Adipose tissue (tissue), 3 donors: Measurements from ENCODE around the gene TPRN. TPM values are rescaled to one million over a fixed set of nuclear protein-coding genes. Genes with fewer than 3 reads are reported as not detected.

Source experiments
- H3K27ac ChIP-seq: one replicate; pipeline ENCODE4 v1.5.1; 2013; ENCODE audit warnings: low read depth, low read length
- WGBS, 3 donors: extraction: QIAGEN DNeasy Blood & Tissue Kit; methylation state at CpG; one replicate each; pipeline ENCODE4 v1.1.7; 2013; 5-methylcytosine and 5-hydroxymethylcytosine counted together
- polyA plus RNA-seq, 3 donors: library from polyadenylated mRNA; stranded (reverse); fragments of 200-250 nt; gene quantifications; one replicate each; pipeline ENCODE4 v1.2.3, GENCODE V29; 2013
- donor health status: healthy with polysubstance abuse.
- donor health status: Bipolar disorder and iron deficiency.
- donor health status: healthy.

The TPRN gene
- polyA plus RNA-seq, 3 donors = 4.3 to 67.8 (median 4.5) TPM

DNA sequence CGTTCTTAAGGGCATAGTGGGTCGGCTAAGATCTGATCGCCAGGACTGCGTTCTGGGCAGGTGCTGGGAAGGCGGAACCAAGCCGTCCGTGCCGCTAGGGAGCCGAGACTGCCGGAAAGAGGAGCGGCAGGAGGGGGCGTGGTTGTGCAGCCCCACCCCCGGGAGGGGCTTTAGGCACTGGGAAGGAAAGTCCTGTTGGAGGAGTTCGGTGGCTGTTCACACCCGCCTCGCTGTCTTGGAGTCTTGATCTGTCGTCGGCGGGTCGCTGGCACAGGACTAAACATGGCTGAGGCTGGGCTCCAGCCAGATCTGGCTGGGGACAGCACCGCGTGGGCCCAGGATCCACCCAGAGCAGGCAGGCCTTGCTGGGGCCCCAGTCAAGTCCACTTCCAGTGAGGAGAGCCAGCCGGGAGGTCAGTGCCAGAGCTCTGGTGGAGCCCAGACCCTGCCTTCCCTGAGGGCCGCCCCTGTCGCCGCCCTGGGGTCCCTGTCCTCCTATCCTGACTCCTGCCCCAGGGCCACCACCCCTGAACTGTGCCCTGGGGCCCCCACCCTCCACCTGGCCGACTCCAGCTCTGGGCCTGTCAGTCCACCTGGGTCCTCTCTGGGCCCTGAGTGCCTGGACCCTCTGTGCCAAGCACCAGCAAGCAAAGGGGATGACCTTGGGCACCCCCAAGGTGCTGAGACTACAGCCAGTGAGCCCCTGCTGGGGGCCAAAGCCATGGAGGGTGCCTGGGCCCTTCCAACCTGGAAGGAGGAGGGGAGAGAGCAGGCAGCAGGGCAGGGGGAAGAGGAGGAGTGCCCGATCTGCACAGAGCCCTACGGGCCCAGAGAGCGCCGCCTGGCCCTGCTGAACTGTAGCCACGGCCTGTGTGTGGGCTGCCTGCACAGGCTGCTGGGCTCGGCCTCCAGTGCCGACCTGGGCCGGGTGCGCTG, 17.0 kb upstream of the TPRN start:
- 48 to 56% (median 54%) methylated on average over 36 of the region's 36 CpGs for WGBS, 3 donors
- H3K27ac ChIP-seq = no peak overlapping the region

DNA sequence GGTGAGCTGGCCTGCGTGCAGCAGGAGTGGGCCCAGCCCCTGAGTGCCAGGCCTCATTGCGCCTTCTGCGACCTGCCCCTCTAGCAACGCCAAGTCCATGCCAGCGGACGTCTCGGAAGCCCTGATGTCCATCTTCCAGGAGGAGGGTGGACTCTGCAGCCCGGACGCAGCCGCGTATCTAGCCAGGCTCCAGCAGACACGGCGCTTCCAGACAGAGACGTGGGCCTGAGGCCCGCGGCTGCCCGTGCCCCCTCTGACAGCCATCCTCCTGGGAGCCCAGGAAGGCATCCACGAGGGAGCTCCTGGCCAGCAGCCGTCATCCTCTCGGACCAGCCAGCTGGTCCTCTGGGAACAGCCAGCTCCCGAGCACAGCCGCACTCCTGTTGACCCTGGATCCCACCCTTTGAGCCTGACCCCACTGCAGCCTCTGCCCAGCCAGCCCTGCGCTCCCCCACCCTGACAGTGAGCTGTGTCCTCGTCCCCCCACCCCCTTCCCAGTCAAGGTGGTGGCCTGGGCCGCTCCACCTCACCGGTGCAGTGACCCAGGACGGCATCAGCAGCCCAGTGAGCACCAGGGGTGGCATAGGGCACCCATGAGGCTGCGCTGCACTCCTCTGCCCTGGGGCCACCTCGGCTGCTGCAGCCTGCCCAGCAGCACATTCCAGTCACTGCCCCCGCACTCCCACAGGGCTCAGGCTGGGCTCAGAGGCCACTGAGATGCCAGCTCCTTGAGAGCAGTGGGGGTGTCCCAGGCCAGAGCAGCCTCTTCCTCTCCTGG, 15.8 kb upstream of the TPRN start:
- 91 to 95% (median 92%) methylated on average over 25 to 30 of the region's 30 CpGs for WGBS, 3 donors
- no peak overlapping the region for H3K27ac ChIP-seq

DNA sequence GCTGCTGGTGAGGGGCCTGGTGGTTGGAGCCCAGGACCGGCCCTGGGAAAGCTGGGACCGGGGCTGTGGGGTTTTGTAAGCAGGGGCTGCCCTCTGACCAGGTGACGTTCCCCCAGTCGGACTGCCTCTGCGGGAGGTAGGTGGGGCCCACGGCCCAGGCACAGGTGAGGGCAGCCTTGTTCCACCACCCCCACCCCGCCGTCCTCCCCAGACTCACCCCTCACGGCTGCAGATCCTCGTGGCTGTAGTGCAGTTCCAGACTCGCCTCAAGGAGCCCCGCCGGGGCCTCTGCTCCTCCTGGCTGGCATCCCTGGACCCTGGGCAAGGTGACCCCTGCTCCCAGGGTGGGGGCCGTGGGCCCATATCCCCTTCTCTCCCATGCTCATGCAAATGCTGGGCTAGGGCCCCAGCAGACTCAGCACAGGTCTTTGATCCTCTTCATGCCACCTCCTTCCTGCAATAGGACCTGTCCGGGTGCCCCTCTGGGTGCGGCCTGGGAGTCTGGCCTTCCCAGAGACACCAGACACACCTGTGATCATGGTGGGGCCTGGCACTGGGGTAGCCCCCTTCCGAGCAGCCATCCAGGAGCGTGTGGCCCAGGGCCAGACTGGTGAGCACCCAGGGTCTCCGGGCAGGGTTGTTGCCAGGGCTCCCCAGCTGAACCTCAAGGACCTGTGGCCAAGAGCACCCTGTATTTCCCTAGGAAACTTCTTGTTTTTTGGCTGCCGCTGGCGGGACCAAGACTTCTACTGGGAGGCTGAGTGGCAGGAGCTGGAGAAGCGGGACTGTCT, 14.8 kb upstream of the TPRN start:
- H3K27ac ChIP-seq = no peak overlapping the region
- WGBS, 3 donors = 93 to 96% (median 93%) methylated on average over 21 to 22 of the region's 22 CpGs

DNA sequence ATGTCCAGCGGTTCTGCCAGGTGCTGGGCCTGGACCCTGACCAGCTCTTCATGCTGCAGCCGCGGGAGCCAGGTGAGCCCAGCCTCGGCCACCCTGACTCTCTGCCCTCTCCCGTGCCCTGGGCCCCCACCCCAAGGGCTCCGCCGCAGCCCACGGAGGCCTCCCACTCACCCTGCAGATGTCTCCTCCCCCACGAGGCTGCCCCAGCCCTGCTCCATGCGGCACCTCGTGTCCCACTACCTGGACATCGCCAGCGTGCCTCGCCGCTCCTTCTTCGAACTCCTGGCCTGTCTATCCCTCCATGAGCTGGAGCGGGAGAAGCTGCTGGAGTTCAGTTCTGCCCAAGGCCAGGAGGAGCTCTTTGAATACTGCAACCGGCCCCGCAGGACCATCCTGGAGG, 14.1 kb upstream of the TPRN start:
- WGBS, 3 donors = 93 to 95% (median 94%) methylated on average over 17 to 19 of the region's 19 CpGs
- no peak overlapping the region for H3K27ac ChIP-seq

DNA sequence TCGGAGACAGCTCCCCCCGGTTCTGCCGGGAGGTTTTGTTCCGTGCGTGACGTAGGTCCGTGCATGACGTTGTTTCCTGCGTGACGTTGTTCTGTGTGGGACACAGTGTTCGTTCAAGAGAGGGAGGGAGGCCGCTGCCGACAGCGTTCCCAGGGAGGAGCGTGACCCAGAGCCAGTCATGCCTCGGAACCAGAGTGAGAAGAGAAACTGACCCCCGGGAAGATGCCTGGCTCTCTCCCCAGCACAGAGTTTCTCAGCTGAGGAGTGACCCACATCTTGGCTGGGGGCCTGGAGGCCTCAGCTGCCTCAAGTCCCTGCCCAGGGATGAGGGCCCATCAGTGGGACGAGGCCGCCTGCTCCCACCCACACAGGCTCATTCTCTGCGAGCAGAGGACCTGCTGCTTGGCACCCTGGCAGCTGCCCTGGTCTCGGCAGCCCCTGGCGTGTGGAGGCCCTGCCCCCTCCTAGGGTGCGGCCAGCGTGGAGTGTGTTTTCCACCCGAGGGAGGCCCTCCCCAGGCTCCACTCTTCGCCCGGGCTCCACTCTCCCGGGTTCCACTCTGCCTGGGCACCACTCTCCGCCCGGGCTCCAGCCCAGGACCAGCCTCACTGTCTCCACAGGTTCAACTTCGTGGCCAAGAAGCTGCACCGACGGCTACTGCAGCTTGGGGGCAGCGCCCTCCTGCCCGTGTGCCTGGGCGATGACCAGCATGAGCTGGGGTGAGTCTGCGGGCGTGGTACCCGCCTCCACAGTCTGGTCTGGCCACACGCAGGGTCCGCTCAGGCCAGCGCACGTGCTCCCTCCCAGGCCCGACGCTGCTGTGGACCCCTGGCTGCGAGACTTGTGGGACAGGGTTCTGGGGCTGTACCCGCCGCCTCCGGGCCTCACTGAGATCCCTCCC, 12.9 kb upstream of the TPRN start:
- no peak overlapping the region for H3K27ac ChIP-seq
- 85 to 89% (median 88%) methylated on average over 42 to 49 of the region's 49 CpGs for WGBS, 3 donors

DNA sequence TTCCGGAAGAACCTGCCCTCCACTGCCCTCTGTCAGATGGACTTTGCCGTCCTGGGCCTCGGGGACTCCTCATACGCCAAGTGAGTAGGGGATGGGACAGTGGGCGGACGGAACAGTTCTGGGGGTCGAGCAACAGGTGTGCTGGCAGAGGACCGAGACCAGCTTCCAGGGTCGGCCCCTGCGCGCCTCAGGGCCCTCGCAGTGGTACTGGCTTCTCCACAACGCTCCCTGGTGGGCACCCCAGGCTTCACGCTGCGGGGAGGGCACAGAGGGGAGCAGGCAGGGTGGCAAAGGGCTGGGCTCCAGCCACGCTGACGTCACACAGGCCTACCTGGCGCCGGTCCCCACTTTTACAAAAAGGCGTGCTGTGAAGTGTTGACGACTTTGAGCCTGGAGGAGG, 12.0 kb upstream of the TPRN start:
- WGBS, 3 donors = 85 to 86% (median 86%) methylated on average over 21 of the region's 21 CpGs

DNA sequence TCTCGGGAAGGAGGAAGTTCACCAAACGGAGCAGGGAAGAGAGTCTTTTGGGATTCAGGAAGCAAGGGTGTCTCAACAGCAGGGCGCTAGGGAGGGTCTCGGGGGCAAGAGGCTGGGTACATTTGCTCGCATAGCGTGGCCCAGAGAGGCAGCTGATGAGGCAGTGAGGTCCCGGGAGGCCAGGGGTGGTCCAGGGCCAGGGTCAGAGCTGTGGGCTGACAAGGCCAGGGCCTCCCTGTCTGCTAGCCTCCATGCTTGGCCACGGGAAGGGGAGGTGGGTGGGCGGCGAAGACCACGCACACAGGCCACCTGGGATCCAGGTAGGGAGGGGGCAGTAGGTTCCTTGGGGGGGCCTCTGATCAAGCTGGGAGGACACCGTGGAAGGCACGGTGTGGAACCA, 11.0 kb upstream of the TPRN start:
- no peak overlapping the region for H3K27ac ChIP-seq
- WGBS, 3 donors = 77 to 84% (median 83%) methylated on average over 13 of the region's 13 CpGs

More for the DNA sequence above, 12.0 kb upstream of the TPRN start:
- no peak overlapping the region for H3K27ac ChIP-seq

DNA sequence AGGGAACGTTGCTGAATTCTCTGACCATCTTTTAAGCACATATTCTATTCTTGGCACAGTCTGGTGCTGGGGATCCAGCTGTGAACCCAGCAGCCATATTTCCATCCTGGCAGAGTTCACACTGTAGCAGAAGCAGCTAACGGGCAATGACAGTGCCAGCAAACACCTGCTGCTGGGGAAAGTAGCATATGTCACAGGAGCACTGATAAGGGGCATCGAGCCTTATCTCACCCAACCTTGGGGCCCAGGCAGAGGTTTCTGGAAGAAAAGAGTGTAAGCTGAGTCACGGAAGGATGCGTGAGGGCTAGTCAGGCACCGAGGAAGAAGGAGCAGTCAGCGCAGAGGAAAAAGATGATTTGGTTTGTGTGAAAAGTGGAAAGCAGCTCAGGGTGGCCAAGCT, 6.1 kb upstream of the TPRN start:
- H3K27ac ChIP-seq = no peak overlapping the region
- 43 to 86% (median 81%) methylated on average over 7 of the region's 7 CpGs for WGBS, 3 donors

DNA sequence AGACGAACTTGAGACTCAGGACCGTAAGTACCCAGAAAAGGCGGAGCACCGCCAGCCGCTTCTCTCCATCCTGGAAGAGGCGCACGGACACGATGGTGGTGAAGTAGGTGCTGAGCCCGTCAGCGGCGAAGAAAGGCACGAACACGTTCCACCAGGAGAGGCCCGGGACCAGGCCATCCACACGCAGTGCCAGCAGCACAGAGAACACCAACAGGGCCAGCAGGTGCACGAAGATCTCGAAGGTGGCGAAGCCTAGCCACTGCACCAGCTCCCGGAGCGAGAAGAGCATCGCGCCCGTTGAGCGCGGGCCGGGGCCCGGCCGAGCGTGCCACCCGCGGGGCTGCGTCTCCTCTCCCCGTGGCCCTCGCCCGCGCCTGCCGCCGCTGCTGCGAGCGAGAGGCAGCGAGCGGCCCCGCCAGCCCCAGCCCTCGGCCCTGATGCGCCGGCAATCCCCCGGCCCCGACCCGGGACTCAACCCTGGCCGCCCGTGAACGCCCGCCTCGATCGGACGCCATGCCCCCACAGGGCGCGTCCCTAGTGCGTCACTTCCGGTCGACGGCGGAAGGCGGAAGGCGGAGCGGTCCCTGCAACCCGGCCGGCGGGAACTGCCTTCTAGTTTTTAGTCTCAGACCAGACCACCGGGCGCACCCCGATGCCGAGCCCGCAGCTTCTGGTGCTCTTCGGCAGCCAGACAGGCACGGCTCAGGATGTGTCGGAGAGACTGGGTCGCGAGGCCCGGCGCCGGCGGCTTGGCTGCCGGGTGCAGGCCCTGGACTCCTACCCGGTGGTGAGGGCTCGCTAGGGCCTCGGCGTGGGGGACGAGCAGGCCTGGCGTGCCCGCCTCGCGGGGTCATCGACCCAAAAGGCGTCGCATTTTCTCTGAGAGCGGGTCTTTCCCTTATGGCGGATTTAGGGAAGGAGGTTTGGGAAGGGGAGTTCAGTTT, 4.9 kb upstream of the TPRN start, which contains the start of the genes NDOR1 and TMEM203:
Gene NDOR1 (plus strand): TSS at position 575 of the 944 bp plus-strand sequence. CDS start 78 bp downstream, at position 653.
Gene TMEM203 (minus strand): TSS at position 523 of the 944 bp plus-strand sequence. CDS start 234 bp downstream, at position 289.
- WGBS, 3 donors = 0 to 1% (median 0%) methylated on average over 77 to 98 of the region's 98 CpGs
- no peak within 1 kb of the TSS for H3K27ac ChIP-seq

DNA sequence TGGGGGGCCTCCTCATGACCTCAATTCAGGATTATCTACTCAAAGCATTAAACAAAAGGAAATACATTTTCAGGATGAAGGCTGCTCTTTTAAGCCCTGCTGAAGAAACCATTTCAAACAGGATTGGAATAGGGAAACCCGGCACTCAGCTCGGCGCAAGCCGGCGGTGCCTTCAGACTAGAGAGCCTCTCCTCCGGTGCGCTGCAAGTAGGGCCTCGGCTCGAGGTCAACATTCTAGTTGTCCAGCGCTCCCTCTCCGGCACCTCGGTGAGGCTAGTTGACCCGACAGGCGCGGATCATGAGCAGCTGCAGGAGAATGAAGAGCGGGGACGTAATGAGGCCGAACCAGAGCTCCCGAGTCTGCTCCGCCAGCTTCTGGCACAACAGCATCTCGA, 4.2 kb upstream of the TPRN start:
- WGBS, 3 donors = 7 to 16% (median 14%) methylated on average over 21 of the region's 21 CpGs
- H3K27ac ChIP-seq = no peak overlapping the region

DNA sequence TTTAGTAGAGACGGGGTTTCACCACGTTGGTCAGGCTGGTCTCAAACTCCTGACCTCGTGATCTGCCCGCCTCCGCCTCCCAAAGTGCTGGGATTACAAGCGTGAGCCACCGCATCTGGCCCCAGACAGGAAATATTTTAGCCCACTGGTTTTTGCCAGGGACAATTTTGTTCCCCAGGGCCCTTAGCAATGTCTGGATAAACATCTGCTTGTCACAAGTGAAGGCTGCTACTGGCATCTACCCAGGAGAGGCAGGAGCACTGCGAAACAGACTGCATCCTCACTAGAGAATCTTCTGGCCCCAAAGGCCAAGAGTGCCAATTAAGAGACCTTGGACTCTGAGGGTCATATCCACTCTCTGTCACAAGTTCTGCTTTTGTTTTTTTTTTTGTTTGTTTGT, 2.4 kb upstream of the TPRN start:
- WGBS, 3 donors = 77 to 79% (median 78%) methylated on average over 8 of the region's 8 CpGs
- no peak overlapping the region for H3K27ac ChIP-seq

DNA sequence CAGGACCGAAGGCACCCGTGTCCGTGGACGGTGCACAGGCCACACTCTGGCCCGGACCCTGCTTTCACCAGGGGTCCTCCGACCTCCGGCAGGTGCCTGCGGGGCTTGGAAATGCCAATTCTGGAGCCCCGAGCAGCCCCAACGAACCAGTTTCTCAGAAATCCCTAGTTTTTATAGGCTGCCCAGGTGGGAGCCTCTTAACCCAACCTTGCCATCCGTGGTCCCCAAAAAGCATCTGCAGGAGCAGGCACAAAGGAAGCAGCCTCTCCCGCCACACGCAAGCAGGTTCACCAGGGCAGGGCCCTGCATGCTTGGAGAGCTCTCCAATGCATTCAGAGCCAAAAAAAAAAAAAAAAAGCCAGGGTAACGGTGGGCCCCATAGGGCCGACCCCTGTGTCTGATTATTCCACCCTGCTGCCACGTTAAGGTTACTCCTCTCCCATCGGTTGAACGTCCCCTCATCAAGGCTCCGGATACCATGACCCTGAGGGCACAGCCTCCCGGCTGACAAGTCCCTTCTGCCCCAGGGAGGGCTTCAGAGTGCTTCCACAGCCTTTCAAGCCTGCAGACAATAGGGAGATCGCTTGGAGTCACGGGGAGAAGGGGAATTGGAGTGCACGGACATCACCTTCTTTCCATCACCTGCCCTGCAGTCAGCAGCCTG, 796 bp upstream of the TPRN start:
- WGBS, 3 donors = 15 to 23% (median 17%) methylated on average over 23 of the region's 23 CpGs
- no peak overlapping the region for H3K27ac ChIP-seq

DNA sequence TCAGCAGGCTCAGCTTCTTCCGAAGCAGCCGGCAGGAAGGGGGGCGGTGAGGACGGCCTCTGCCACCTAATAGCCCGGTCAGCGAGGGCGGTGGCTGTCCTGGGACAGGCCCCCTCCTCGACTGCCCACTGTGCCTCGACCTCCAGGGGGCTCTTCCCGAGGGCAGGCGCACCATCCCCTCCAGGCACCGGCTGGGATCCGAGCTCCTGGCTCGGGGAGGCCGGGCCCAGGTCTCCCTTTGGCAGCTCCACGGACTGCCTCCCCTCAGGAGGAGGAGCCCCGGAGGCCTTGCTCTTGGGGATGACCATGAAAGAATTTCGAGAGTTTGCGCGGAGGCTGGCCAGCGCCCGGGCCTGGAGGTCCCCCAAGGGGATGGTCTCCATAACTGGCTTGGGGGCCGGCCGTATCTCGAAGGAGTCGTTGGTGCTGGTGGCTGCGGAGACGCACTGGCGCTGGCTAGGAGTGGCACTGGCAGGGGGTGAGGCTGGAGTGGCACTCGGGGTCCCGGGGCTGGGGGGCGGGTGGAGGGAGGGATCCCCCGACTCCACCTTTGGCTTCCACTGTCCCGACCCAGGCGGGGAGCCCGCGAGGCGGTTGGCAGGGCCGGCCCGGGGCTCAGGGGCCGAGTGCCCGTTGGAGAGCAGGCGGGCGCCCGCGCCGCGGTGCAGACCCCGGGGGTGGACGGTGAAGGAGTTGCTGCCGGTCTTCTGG, 975 bp downstream of the TPRN start:
- H3K27ac ChIP-seq = no peak overlapping the region
- WGBS, 3 donors = 8 to 17% (median 10%) methylated on average over 33 to 51 of the region's 51 CpGs

DNA sequence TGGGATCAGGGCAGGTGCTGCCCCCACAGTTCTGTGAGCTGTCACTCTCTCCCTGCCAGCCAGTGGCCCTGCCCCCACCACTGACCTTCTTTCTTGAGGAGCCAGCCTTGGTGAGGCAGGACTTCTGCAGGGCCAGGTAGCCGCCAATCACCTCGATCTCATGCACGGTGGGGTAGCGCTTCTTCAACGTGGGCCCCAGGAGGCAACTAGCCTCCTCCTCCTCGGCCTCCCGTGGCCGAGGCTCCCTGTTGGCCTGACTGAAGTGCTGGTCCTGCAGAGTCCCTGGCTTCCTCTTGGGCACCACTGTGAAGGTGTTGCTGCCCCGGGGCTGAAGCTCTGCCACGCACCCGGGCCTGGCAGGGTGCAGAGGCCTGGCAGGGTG, 1.6 kb downstream of the TPRN start:
- no peak overlapping the region for H3K27ac ChIP-seq
- 24 to 79% (median 65%) methylated on average over 11 of the region's 11 CpGs for WGBS, 3 donors

DNA sequence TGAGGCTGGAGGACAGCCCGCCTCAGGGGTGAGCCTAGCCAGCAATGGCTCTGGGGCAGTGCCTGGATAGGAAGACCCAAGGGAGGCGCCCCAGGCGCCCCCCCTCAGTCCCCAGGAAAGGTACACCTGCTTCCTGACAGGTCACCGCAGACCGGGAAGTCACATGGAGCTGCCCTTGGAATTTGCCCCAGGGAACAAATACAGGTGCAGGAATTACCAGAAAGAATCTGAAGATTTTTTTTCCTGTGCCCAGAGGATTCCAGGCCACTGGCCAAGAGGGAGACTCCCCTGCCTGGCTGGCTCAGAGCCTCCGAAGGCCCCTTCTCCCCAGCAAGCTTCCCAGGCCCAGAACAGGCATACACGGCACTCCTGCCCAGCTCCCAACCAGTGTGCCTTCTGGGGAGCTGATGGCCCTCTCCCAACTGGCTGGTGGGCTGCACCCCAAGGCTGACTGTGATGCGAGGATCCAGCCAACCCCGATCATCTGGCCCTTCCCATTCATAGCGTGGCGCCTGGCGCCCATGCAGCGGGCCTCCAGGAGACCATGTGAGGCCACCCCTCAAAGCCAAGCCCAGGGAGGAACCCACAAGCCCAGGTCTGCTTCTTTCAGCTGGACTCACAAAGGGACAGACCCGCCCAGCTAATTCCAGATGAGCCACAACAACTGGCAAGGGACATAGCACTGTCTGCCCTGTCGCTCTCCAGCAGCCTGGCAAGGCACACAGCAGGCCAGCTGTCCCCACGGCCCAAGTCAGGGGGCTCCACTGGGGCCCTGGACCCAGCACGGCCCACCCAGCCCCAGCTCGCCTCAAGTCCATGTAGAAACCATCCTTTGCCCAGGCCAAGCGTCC, 2.3 kb downstream of the TPRN start:
- WGBS, 3 donors = 32 to 81% (median 75%) methylated on average over 18 to 19 of the region's 19 CpGs
- no peak overlapping the region for H3K27ac ChIP-seq
